ENCODE data around the gene ZNF45.
"Not testable (repeated sequence)": the region's sequence is repeated elsewhere in the genome, so short reads cannot be mapped to it uniquely, and the experiment has no call there.

The ZNF45 gene

DNA sequence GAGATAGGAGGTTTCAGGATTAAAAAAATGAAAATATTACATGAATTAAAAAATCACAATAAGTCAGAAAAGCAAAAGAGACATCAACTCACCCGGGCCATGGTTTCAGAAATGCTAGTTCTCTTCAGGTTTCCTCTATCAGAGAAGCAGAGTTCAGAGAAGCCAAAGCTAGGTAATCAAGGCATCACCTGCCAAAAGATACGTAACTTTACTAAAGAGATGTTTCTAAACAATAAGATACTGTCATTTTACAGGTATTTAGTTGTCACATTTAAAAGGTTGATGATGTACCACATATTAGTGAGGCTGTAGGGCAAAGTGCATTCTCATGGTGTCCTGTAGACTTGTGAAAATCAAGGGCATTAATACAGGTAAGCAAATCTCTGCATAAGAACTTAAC is 51.2 kb downstream of the ZNF45 start, which contains the start of gene ZNF404:
TSS of gene ZNF404 (minus strand) at position 101 of the 400 bp plus-strand sequence.
- peaks cover 81% of the 10 kb centered on the region for H3K9me3 Mint-ChIP-seq
- H3K4me3 Mint-ChIP-seq, result no peak within 1 kb of the TSS
- peaks cover 60% of the 10 kb centered on the region for H3K36me3 Mint-ChIP-seq (ENCODE audit: low read depth)
- H3K27ac Mint-ChIP-seq, result no peak within 1 kb of the TSS
- H3K4me1 Mint-ChIP-seq, result no peaks in the 10 kb centered on the region
- no peaks in the 10 kb centered on the region for H3K27me3 Mint-ChIP-seq (ENCODE audit: low read depth)
- TF ChIP-seq, protein P1, sequence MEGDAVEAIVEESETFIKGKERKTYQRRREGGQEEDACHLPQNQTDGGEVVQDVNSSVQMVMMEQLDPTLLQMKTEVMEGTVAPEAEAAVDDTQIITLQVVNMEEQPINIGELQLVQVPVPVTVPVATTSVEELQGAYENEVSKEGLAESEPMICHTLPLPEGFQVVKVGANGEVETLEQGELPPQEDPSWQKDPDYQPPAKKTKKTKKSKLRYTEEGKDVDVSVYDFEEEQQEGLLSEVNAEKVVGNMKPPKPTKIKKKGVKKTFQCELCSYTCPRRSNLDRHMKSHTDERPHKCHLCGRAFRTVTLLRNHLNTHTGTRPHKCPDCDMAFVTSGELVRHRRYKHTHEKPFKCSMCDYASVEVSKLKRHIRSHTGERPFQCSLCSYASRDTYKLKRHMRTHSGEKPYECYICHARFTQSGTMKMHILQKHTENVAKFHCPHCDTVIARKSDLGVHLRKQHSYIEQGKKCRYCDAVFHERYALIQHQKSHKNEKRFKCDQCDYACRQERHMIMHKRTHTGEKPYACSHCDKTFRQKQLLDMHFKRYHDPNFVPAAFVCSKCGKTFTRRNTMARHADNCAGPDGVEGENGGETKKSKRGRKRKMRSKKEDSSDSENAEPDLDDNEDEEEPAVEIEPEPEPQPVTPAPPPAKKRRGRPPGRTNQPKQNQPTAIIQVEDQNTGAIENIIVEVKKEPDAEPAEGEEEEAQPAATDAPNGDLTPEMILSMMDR (IDR thresholded peaks at IDR 0.05; ENCODE audit: unreplicated experiment in 3 of 3), result no peak

GRCh38 chr19:43880483-43880882 is 54.6 kb downstream of the ZNF45 start:
- Mint-ChIP-seq H3K4me1 (no peaks in the 10 kb centered on the region), H3K27me3 (ENCODE audit: low read depth) (no peaks in the 10 kb centered on the region)

GRCh38 chr19:43872547-43873336 is 62.3 kb downstream of the ZNF45 start:
- TF ChIP-seq, protein P1 (IDR thresholded peaks at IDR 0.05; ENCODE audit: unreplicated experiment in 3 of 3), result no peak
- Mint-ChIP-seq H3K27me3 (ENCODE audit: low read depth) (no peaks in the 10 kb centered on the region), H3K4me1 (no peaks in the 10 kb centered on the region), H3K9me3 (peaks cover 67% of the 10 kb centered on the region), H3K4me3 (no peak overlapping the region), H3K36me3 (ENCODE audit: low read depth) (peaks cover 58% of the 10 kb centered on the region), H3K27ac (no peak overlapping the region)

More at GRCh38 chr19:43880483-43880882, 54.6 kb downstream of the ZNF45 start:
- H3K27ac Mint-ChIP-seq, result no peak overlapping the region
- H3K9me3 Mint-ChIP-seq, result peaks cover 73% of the 10 kb centered on the region
- H3K36me3 Mint-ChIP-seq (ENCODE audit: low read depth), result peaks cover 78% of the 10 kb centered on the region
- H3K4me3 Mint-ChIP-seq, result no peak overlapping the region
- TF ChIP-seq, protein P1 (IDR thresholded peaks at IDR 0.05; ENCODE audit: unreplicated experiment in 3 of 3), result no peak

DNA sequence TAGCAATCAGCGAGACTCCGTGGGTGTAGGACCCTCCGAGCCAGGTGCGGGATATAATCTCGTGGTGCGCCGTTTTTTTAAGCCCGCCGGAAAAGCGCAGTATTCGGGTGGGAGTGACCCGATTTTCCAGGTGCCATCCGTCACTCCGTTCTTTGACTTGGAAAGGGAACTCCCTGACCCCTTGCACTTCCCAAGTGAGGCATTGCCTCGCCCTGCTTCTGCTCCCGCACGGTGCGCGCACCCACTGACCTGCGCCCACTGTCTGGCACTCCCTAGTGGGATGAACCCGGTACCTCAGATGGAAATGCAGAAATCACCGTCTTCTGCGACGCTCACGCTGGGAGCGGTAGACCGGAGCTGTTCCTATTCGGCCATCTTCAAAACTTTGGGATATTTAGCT is 68.2 kb downstream of the ZNF45 start:
- H3K4me3 Mint-ChIP-seq; H3K4me1 Mint-ChIP-seq; H3K27ac Mint-ChIP-seq; H3K27me3 Mint-ChIP-seq (ENCODE audit: low read depth): not testable (repeated sequence)
- Mint-ChIP-seq H3K36me3 (ENCODE audit: low read depth) (peaks cover 29% of the 10 kb centered on the region), H3K9me3 (peaks cover 53% of the 10 kb centered on the region)

Measured in nephron (organoid).